ENCODE results near the gene MUC6.

MUC6 gene

DNA sequence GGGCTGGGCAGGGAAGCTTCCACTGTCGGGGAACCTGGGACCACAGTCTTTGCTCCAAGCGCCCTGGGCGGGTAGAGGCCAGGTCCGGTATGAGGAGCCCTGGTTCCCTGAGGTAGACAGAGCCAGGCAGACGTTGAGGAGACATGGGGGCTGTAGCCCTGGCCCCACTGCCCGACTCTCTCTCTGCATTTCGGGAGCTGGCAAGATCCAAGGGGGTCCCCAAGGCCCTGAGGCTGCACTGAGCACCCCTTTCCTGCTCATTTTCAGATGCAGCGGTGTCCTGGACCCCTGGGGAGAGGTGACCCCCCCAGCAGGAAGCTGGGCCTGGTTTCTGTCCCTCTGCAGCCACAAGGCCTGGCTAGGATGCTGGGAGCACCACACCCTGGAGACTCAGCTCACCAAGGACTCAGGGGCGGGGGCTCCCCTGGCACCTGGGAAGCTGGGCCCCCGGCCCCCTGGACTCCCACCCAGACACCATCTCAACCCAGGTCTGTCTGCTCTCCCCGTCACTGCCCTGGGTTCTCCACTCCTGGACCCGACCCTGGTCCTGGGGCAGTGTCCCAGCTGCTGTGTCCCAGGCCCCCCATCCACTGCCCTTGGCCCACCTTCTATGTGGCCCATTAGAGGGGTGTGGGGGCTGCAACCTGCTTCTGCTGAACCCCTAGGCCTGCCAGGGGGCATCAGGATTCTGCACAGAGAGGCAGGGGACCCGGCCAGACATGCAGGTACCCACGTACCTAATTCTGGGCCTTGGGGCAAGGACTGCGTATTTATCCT lies 15.0 kb upstream of the MUC6 start:
- no peak for TF ChIP-seq POLR2A (IDR thresholded peaks at IDR 0.05; ENCODE audit: low read length)
- no peak for TF ChIP-seq GATA1 (IDR thresholded peaks at IDR 0.05; ENCODE audit: low read depth, low read length)
- no peak for DNase-seq

DNA sequence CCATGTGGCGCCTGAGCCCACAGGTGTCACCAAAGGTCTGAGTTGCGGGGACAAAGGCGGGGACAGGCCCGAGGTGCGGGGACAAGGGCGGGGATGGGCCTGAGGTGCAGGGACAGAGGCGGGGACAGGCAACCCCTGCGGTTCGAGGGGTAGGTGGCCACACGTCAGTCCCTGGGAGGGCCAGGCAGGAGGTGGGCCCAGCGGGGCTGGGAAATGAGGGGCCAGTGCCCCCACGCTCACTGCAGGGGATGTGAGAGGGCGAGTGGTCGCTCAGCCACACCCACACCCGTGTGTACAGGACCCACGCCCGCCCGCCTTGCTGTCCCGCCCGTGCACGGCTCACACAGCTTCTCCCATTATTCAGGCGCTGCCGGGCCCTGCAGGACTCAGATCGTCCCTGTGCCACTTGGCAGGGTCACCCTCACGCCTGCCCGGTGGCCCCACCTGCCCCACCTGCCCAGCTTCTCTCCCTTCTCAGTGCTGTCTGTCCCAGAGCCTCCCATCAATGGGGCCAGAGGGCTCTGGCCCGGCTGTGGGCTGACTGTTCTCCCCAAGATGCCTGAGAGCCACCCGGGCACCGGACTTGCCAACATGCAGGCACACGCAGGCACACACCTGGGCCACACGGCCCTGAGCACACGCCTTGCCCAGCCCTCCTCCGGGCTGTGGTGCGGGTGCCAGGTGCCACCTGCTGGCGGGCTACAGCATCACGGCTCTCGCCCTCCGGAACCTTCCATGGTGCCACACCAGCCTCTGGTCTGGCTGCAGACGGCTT lies 14.2 kb upstream of the MUC6 start:
- TF ChIP-seq POLR2A (IDR thresholded peaks at IDR 0.05; ENCODE audit: low read length) (no peak), GATA1 (IDR thresholded peaks at IDR 0.05; ENCODE audit: low read depth, low read length) (no peak)
- DNase-seq, result peak; percentile 64 to 83

DNA sequence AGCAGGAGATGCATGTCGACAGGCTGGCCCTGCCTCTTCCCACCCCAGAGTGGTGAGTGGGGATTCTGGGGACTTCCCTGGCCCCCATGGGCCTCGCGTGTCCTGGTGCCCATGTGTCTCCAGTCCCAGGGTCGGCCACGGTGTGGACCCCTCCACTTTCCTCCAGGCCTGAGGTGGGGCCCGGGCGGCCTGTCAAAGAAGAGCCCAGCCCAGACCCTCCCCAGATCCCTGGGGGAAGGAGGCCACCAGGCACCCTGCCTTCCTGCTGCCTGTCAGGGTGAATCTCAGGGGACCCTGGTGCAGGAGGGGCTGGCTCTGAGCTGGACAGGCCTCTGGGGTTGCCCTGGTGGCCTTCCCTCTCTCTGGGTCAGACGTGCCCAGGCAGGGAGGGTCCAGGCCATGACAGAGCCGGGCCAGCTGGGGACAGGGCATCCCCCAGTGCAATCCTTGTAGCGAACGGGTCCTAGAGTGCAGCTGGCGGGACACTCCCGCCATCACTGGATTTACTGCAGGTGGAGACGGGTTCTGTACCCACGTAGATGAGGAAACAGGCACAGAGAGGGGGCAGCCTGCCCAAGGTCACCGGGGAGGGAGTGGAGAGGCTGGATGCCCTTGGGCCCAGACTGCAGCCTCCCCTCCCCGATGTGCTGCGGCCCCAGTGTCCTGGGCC lies 13.5 kb upstream of the MUC6 start:
- DNase-seq, result no peak
- TF ChIP-seq POLR2A (IDR thresholded peaks at IDR 0.05; ENCODE audit: low read length), result no peak
- no peak for TF ChIP-seq GATA1 (IDR thresholded peaks at IDR 0.05; ENCODE audit: low read depth, low read length)

DNA sequence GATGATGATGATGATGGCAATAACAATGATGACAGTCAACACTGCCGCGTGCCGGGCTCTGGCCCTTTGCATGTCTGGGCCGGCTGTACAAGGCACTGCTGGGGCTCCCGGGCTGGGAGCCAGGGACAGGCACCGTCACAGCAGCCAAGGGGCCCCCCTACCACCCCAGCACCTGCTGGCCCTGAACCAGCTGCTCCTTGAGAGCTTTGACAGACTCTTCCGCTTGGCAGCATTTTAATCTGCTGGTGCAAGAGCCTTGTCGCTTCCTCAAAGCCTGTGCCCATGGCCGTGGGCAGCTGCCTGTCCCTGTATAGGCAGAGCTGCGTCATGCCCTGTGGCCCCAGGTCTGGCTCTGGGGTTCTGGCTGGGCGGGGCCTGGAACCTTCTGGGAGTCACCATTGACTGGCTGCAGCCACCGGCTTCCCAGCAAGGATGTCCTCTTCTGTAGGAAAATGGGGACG lies 12.9 kb upstream of the MUC6 start:
- DNase-seq, result no peak
- no peak for TF ChIP-seq GATA1 (IDR thresholded peaks at IDR 0.05; ENCODE audit: low read depth, low read length)
- no peak for TF ChIP-seq POLR2A (IDR thresholded peaks at IDR 0.05; ENCODE audit: low read length)

DNA sequence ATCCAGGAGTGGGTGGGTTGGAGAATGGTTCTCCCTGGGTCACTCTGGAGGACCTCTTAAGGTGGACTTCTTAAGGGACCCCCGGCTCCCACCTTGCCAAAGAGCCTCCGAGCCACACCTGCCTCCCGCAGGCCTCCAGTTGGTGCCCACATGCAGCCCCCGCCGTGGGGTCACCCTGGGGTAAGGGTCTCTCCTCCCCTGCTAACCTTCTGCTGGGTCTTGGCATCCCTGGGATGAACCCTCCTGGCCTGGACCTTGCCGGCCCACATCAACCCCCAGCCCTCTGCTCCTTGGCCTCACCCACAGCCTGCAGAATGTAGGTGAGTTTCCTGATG lies 12.5 kb upstream of the MUC6 start:
- DNase-seq, result no peak
- TF ChIP-seq GATA1 (IDR thresholded peaks at IDR 0.05; ENCODE audit: low read depth, low read length), result no peak
- TF ChIP-seq POLR2A (IDR thresholded peaks at IDR 0.05; ENCODE audit: low read length), result no peak

DNA sequence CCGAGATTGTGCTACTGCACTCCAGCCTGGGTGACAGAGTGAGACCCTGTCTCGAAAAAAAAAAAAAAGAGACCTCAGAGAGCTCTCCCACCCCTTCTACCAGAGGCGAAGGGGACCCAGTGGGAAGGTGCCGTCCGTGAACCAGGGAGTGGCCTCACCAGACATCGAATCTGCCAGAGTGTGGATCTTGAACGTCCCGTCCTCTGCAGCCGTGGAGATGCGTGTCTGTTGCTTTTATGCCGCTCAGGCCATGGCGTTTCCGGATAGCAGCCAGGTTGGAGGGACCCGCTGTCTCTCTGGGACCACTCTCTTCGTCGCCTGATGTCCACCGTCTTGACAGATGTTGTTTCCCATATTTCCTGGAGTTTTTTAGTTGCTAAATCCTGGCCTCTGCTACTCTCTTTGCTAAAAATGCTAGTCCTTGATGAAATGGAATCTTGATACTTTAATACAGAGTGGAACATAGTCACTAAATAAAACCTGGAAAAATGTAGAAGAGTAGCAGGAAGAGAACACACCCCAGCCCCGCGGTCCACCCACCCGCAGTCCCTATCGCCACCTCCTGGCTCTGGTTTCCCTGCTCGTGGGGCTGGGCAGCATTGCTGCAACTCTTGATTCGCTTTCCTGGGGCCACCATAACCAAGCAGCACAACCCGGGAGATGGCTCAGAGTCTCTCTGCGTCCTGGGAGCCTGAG lies 12.0 kb upstream of the MUC6 start:
- no peak for TF ChIP-seq GATA1 (IDR thresholded peaks at IDR 0.05; ENCODE audit: low read depth, low read length)
- TF ChIP-seq POLR2A (IDR thresholded peaks at IDR 0.05; ENCODE audit: low read length), result no peak
- no peak for DNase-seq

DNA sequence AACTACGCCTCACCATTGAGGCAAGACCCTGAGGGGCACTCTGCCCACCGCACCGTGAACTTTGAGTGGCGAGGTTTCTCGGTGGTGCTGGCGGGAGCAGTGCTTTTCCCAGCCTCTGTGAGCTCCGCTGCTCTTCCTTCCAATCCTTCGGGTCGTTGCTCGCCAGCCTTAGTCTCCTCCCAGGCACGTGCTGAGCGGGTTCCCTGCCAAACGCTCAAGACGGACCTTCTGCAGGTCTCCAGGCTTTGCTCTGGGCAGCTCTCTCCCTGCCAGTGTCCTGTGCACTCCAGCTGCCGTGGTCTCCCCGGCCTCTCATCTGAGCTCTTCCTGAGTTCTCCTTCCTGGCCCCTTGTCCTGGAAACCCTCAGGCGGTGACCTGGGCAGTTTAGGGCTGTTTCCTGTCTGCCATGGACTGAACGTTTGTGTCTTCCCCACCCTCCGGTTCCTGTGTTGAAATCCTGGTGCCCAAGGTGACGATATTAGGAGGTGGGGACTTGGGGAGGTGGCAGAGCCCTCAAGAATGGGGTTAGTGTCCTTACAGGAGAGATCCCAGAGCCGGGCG lies 11.2 kb upstream of the MUC6 start:
- DNase-seq, result no peak
- TF ChIP-seq GATA1 (IDR thresholded peaks at IDR 0.05; ENCODE audit: low read depth, low read length) (no peak), POLR2A (IDR thresholded peaks at IDR 0.05; ENCODE audit: low read length) (no peak)

DNA sequence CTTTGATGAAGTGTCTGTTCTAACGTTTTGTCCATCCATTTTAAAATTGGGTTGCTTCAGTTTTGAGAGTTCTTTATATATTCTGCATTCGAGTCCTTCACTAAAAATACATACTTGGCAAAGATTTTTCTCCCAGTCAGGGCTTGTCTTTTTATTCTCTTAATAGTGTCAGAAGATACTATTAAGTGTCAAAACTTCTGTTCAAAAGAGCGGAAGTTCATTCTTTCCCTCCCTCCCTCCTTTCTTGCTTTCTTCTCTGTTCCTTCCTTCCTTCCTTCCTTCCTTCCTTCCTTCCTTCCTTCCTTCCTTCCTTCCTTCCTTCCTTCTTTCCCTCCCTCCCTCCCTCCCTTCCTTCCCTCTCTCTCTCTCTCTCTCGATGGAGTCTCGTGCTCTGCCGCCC lies 7.6 kb upstream of the MUC6 start:
- DNase-seq, result no peak
- no peak for TF ChIP-seq GATA1 (IDR thresholded peaks at IDR 0.05; ENCODE audit: low read depth, low read length)
- TF ChIP-seq POLR2A (IDR thresholded peaks at IDR 0.05; ENCODE audit: low read length), result no peak

DNA sequence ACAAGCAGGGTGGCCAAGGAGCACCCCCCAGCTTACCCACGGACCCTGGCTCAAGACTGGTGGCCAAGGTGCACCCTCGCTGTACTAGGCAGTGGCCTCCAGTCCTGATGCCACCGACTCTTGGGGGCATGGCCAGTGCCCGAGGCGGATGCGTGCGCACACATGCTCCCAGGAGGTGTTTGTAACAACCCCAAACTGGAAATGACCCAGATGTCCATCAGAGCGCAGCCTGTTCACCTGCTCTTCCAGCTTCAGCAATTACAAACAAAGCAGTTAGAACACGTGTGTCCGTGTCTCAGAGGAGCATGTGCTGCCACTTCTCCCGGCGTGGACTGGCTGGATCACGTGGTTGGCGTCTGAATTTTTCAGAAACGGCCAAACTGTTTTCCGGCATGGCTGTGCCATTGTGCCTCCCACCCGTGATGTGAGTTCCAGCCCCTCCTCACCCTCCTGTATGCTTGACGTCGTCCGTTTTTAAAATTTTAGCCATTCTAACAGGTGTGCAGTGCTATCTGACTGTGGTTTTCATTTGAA lies 7.1 kb upstream of the MUC6 start:
- TF ChIP-seq GATA1 (IDR thresholded peaks at IDR 0.05; ENCODE audit: low read depth, low read length), result no peak
- TF ChIP-seq POLR2A (IDR thresholded peaks at IDR 0.05; ENCODE audit: low read length), result no peak
- no peak for DNase-seq

DNA sequence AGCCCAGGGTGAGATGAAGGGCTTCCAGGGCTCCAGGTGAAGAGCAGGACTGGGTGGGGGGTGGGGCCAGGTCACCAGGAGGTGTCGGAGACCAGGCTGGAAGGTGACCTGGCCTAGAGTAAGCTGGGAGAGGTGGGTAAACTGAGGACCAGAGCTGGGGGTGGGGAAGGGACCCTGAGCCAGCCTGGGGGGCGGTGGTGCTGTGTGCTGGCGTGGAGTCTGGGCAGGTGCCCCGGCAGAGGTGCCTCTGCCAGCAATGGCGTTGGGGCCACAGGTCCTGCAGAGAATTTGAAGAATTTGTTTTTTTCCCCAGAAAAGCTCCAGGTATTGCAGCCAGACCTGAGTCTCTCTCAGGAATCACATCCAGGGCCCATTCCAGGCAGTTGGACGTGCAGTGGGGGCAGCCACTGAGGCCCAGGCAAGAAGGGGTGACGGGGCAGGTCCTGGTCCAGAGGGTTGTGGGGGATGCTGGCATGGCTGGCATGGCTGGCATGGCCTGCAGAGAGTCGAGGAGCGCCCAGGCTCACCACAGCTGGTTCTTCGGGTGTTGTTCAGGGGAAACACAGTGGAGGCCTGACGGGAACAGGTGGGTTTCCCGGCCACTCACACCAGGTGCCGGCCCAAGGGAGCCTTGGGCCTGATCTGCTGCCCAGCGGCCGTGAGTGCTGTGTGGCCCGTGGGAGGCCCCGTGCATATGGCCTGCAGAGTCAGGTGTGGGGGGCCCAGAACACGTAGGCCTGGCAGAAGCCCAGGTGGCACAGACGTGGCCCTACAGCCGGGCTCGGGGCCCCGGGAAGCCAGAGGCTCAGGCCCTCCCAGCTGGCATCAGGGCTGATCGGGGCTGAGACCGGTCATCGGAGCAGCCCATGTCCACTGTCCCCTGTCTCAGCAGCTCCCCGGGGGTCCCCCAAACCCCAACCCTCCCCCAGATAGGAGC lies 6.4 kb upstream of the MUC6 start:
- no peak for TF ChIP-seq GATA1 (IDR thresholded peaks at IDR 0.05; ENCODE audit: low read depth, low read length)
- TF ChIP-seq POLR2A (IDR thresholded peaks at IDR 0.05; ENCODE audit: low read length), result no peak
- DNase-seq, result no peak

DNA sequence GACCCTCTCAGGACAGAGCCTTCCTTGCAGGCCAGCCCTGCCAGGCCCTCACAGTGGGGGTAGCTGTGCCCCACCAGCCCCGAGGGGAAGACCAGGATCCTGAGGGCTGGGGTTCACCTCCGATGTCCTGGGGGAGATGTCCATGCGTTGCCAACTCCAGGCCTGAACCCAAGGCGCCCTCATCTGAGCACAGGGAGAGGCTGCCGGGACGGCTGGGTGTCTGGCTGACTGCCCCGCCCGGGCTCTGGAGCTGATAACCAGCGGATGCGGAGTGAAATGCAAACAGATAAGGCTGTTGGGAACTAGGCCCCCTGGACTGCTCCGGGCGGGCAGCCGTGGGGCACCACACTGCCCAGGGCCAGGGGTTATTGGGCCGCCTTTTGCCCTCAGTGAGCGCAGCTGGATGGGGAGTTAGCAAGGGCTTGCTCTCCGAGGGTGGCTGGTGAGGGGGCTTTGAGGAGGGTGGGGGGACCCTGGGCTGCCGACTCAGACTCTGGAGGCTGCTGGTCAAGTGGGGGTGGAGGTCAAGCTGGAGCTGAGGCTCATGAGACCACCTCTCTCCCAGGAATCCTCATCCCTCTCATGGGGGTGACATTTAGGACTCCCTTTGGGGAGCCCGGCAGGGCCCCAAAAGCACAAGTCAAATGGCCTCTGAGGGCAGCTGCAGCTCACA lies 5.6 kb upstream of the MUC6 start:
- TF ChIP-seq POLR2A (IDR thresholded peaks at IDR 0.05; ENCODE audit: low read length) (no peak), GATA1 (IDR thresholded peaks at IDR 0.05; ENCODE audit: low read depth, low read length) (peak; percentile 48)
- peak; percentile 89 to 91 for DNase-seq

DNA sequence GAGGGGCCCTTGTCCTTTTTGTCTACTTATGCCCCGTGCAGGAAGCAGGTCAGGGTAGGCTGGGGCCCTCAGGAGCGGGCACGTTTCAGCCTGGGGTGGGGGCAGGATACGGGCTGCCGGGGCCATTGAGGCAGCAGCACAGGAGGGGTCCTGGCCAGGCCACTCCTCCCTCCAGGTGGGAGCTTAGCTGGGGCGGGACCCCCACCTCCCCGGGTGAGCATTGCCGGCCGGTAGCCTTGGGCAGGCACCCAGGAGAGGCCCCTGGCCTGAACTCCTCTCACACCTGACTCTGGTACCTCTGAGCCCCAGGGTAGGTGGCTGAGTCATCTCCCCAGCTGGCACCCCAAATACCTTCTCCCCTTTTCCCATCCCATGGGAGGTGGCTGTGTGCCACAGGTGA lies 5.0 kb upstream of the MUC6 start:
- TF ChIP-seq POLR2A (IDR thresholded peaks at IDR 0.05; ENCODE audit: low read length) (no peak), GATA1 (IDR thresholded peaks at IDR 0.05; ENCODE audit: low read depth, low read length) (no peak)
- DNase-seq, result no peak
